ENCODE measurements around the gene DNAJC25.

Gene DNAJC25

DNA sequence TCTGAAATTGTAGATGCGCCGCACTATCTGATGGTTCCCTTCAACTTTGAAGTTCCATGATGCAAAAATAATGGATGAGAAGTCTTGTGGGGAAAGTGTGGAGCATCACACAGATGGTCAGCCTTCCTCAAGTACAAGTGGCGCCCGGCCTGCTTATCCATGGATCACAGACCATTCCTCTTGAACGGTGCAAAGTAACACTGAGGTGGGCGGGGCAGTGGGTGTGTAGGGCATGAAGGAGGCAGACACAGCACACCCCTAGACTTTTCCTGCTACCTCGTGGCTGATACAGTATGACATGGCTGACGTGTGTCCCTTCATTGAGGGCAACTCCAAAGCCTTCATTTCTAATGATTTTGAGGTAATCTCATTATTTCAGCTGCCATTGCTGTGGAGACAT lies 27.8 kb downstream of the DNAJC25 start:
- H3K4me3 Mint-ChIP-seq = no peak overlapping the region
- H3K27ac Mint-ChIP-seq = no peak overlapping the region
- H3K9me3 Mint-ChIP-seq = no peaks in the 10 kb centered on the region
- TF ChIP-seq, protein P1, sequence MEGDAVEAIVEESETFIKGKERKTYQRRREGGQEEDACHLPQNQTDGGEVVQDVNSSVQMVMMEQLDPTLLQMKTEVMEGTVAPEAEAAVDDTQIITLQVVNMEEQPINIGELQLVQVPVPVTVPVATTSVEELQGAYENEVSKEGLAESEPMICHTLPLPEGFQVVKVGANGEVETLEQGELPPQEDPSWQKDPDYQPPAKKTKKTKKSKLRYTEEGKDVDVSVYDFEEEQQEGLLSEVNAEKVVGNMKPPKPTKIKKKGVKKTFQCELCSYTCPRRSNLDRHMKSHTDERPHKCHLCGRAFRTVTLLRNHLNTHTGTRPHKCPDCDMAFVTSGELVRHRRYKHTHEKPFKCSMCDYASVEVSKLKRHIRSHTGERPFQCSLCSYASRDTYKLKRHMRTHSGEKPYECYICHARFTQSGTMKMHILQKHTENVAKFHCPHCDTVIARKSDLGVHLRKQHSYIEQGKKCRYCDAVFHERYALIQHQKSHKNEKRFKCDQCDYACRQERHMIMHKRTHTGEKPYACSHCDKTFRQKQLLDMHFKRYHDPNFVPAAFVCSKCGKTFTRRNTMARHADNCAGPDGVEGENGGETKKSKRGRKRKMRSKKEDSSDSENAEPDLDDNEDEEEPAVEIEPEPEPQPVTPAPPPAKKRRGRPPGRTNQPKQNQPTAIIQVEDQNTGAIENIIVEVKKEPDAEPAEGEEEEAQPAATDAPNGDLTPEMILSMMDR (IDR thresholded peaks at IDR 0.05) = no peak
- peaks cover 21% of the 10 kb centered on the region for H3K4me1 Mint-ChIP-seq
- DNase-seq = no peak
- H3K36me3 Mint-ChIP-seq (ENCODE audit: low read depth) = peaks cover 18% of the 10 kb centered on the region
- H3K27me3 Mint-ChIP-seq (ENCODE audit: low read depth, poor library complexity) = peaks cover 15% of the 10 kb centered on the region

DNA sequence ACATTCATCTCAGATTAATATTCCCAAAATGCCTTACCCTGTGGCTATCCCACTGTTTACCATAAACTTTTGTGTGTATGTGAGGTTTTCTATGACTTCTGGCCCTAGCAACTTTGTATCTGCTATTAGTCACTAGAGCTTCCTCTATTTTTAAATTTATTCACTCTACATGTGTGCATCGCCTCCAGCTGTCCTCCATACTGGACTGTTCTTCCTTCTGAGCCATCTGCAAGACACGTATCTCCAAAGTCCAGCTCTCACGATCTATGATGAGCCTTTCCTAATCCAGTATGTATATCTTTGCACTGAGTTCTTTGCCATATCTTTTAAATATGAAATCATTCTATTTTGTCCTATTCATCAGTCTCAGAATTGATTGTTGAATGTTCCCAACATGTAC lies 28.6 kb downstream of the DNAJC25 start:
- DNase-seq = no peak
- Mint-ChIP-seq H3K4me3 (no peak overlapping the region), H3K27me3 (ENCODE audit: low read depth, poor library complexity) (peaks cover 15% of the 10 kb centered on the region), H3K9me3 (no peaks in the 10 kb centered on the region), H3K4me1 (peaks cover 24% of the 10 kb centered on the region), H3K36me3 (ENCODE audit: low read depth) (peaks cover 19% of the 10 kb centered on the region), H3K27ac (no peak overlapping the region)
- TF ChIP-seq, protein P1 (IDR thresholded peaks at IDR 0.05) = no peak

DNA sequence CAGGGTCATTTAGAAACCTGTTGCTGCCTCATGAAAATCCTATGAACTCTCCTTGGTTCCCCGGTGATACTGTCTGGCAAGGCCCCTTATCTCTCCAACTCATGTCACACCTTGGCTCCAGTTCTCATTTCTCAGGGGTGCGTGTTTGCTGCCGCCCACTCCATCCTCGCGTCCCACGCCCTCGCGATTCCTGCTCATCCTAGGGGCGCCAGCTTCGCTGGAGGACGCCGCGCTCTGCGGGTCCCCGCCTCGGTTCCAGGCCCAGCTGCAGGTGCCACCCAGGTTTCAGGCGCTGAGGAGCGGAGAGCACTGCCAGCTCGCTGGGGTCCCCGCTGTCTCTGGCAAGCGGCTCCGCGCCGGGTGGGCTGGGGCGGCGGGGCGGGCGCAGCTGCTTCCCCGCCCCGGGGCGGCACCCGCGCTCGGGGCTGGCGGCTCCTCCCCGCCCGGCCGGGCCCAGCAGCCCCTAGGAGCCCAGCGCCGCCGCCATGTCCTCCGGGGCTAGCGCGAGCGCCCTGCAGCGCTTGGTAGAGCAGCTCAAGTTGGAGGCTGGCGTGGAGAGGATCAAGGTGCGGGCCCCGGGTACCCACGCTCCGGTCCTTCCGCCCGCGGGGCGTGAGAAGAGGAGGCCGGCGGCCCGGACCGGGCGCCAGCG lies 30.1 kb downstream of the DNAJC25 start, which contains the start of gene GNG10:
Gene GNG10 (plus strand): TSS at position 456 of the 652 bp plus-strand sequence. CDS start 30 bp downstream, at position 486.
- Mint-ChIP-seq H3K27me3 (ENCODE audit: low read depth, poor library complexity) (peaks cover 15% of the 10 kb centered on the region), H3K4me1 (peaks cover 26% of the 10 kb centered on the region), H3K27ac (peak within 1 kb of the TSS; percentile 78), H3K36me3 (ENCODE audit: low read depth) (peaks cover 21% of the 10 kb centered on the region), H3K4me3 (peak within 1 kb of the TSS; percentile 96), H3K9me3 (no peaks in the 10 kb centered on the region)
- TF ChIP-seq, protein P1 (IDR thresholded peaks at IDR 0.05) = no peak
- DNase-seq = peak; percentile 78

DNA sequence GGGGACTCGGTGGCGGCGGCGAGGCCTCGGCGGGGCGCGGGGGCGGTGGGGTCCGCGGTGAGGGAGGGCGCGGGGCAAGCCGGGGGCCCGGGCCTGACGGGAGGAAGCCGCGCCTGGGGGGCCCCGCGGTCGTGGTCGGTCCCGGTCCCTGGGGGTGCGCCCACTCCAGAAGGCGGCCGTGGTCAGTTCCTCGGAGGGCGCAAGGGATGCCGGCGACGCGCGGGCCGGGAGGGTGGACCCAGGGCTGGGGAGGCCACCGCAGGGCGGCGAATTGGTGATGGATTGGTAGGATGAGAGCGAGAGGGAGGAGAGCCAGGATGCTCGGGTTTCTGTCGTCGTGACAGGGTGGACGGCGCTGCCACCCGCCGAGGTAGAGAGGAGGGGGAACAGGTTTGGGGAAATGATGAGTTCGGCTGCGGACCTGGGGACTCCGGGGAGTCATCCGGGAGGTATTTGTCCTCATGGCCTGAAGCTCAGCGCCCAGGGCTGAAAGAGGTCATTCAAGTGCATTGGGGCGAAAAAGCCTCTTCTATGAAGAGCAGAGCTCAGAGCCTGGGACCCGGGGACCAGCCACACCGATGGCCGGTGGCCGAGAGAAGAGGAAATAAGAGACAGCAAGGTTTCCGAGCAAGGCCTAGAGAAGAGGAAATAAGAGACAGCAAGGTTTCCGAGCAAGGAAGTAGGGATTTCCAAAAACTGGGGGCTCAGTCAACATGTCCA lies 30.8 kb downstream of the DNAJC25 start:
- H3K36me3 Mint-ChIP-seq (ENCODE audit: low read depth) = peaks cover 25% of the 10 kb centered on the region
- no peaks in the 10 kb centered on the region for H3K9me3 Mint-ChIP-seq
- DNase-seq = no peak
- TF ChIP-seq, protein P1 (IDR thresholded peaks at IDR 0.05) = no peak
- peaks cover 15% of the 10 kb centered on the region for H3K27me3 Mint-ChIP-seq (ENCODE audit: low read depth, poor library complexity)
- H3K4me1 Mint-ChIP-seq = peaks cover 26% of the 10 kb centered on the region
- peak overlapping the region; percentile 96 for H3K4me3 Mint-ChIP-seq
- H3K27ac Mint-ChIP-seq = peak overlapping the region; percentile 78

DNA sequence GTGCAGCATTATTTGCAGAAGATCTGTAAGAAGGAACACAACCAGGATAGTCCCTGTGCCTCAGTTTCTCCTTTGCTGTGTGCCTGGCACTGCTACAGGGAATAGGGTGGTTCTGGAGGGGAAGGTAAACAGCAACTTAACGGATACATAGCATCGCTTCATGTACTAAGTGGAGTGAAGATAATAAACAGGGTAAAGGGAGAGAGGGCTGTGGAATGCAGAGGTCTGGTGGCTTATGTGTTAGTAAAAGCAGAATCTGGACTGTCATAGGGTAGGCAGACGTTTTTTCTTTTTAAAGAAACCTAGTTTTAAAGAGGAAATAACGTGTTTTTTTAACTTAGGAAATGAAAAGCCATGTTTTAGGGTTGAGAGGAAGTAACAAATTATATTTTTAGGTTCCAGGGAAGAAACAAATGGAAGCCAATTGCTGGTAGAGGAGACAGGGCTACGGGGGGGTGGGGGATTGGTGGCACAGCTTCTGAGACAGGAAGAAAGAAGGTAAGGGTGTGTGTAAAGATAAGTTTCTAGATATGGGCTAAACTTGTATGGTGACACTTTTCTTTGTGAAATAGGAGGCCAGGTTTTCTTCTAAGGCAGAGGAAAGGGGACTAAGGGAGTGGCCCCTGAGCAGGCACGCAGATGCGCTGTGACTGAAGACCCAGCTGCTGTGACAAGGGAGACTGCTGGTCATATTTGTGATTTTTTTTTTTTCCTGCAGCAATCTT lies 31.6 kb downstream of the DNAJC25 start:
- peak overlapping the region; percentile 78 for H3K27ac Mint-ChIP-seq
- no peaks in the 10 kb centered on the region for H3K9me3 Mint-ChIP-seq

More for the DNA sequence above, 31.6 kb downstream of the DNAJC25 start:
- no peak for DNase-seq
- Mint-ChIP-seq H3K27me3 (ENCODE audit: low read depth, poor library complexity) (peaks cover 15% of the 10 kb centered on the region), H3K36me3 (ENCODE audit: low read depth) (peaks cover 33% of the 10 kb centered on the region), H3K4me1 (peaks cover 26% of the 10 kb centered on the region), H3K4me3 (peak overlapping the region; percentile 96)
- TF ChIP-seq, protein P1 (IDR thresholded peaks at IDR 0.05) = no peak

Data from nephron progenitor cell (in vitro differentiated cells).